Ovary (tissue), 9 donors: ENCODE results near the gene MAGI1. TPM values are rescaled to one million over a fixed set of nuclear protein-coding genes. Genes with fewer than 3 reads are reported as not detected.

ENCODE experiments used
- DNase-seq, 5 donors: peaks; one replicate each; pipeline ENCODE4 v3.0.0-alpha.2; 2019 to 2020
- H3K27ac ChIP-seq, 2 donors: fragments of 200-600 bp; one replicate each; pipeline versions ENCODE4 v1.5.1 to v1.8.0; 2019 to 2022
- H3K27me3 ChIP-seq: fragments of 200-600 bp; one replicate; pipeline ENCODE4 v1.8.0; 2022
- H3K36me3 ChIP-seq: fragments of 200-600 bp; sonication (generic); one replicate; pipeline ENCODE4 v1.5.1; 2019
- H3K4me1 ChIP-seq: one replicate; pipeline ENCODE4 v1.8.1; 2013; ENCODE audit warnings: mild to moderate bottlenecking, moderate library complexity; ENCODE audit not compliant: insufficient read depth
- H3K4me3 ChIP-seq: fragments of 200-600 bp; sonication (generic); one replicate; pipeline ENCODE4 v1.5.1; 2017
- H3K9me3 ChIP-seq, 2 donors: fragments of 200-600 bp in 1 of 2; sonication (generic) in 1 of 2; one replicate each; pipeline versions ENCODE4 v1.5.1 to v1.8.1; 2013 to 2019; ENCODE audit warnings: mild to moderate bottlenecking in 1 of 2, moderate library complexity in 1 of 2
- CTCF ChIP-seq, 3 donors: fragments of 450-650 bp in 2 of 3; fragments of 200-600 bp in 1 of 3; IDR thresholded peaks; one replicate each; pipeline versions ENCODE4 v1.5.1 to v1.8.0; 2016 to 2022; ENCODE audit warnings: antibody characterized with exemption in 3 of 3, mild to moderate bottlenecking in 1 of 3
- EP300 ChIP-seq: sonication (generic); formaldehyde crosslinking; IDR thresholded peaks from one replicate; pipeline ENCODE4 v1.6.1; 2017; ENCODE audit warnings: antibody characterized with exemption
- POLR2A ChIP-seq: fragments of 450-650 bp; IDR thresholded peaks from one replicate; pipeline ENCODE4 v1.6.1; 2017; ENCODE audit warnings: antibody characterized with exemption, mild to moderate bottlenecking, moderate library complexity
- WGBS, 3 donors: extraction: QIAGEN DNeasy Blood & Tissue Kit in 1 of 3; methylation state at CpG; one replicate each; pipeline versions ENCODE4 v1.1.5 to v1.1.7; 2013 to 2017; 5-methylcytosine and 5-hydroxymethylcytosine counted together
- intact Hi-C, 4 donors: fragments of 100-400 bp; cut with DNase I; formaldehyde crosslinking; loops; one replicate each; pipeline versions ENCODE4 v1.11.0 to v1.15.1; 2022 to 2023
- polyA plus RNA-seq, 2 donors: library from polyadenylated mRNA; stranded (reverse); fragments of 200-250 nt in 1 of 2; fragments of 350-450 nt in 1 of 2; fragmentation: Illumina TruSeq in 1 of 2; extraction: RNeasy Lipid Tissue Mini Kit (QIAGEN cat#74804) in 1 of 2; gene quantifications; one replicate each; pipeline ENCODE4 v1.2.3, GENCODE V29; 2013 to 2014
- total RNA-seq, 7 donors: library from RNA; depleted of rRNA in 2 of 7; stranded (reverse); fragments of >200 nt in 2 of 7; fragmentation: NEBNext Ultra II Directional in 3 of 7; extraction: Animal tissue kit (Norgen Biotek cat#: 25700) in 3 of 7; gene quantifications; one replicate each; pipeline versions ENCODE4 v1.1.0 to v1.2.4, GENCODE V29; 2016 to 2023
- donor health status: DM: no; HTN: no; CAD: no; lungs with moderate emphysema.
- donor health status: DM: no; HTN: no; CAD: no.
- donor health status: Bipolar disorder and iron deficiency.
- donor health status: DM: yes; HTN: yes; CAD: no.
- donor health status: DM: no; HTN: no; CAD: no.
- donor health status: DM: yes; HTN: yes; CAD: no.

MAGI1 gene
- total and polyA plus RNA-seq, 9 donors: 5.5 to 35.7 (median 8.7) TPM

GRCh38 chr3:65984975-65985374 lies 53.7 kb downstream of the MAGI1 start:
- 98 to 100% (median 100%) methylated on average over 1 of the region's 1 CpG for WGBS, 3 donors
- H3K9me3 ChIP-seq: no peaks in the 10 kb centered on the region

GRCh38 chr3:65983100-65983499 lies 55.6 kb downstream of the MAGI1 start:
- H3K4me3 ChIP-seq: no peak overlapping the region
- no peaks in the 10 kb centered on the region for H3K36me3 ChIP-seq
- no peaks in the 10 kb centered on the region for H3K27me3 ChIP-seq
- DNase-seq: no peak
- H3K27ac ChIP-seq: no peak overlapping the region
- H3K4me1 ChIP-seq: no peaks in the 10 kb centered on the region
- WGBS, 3 donors: 73 to 83% (median 80%) methylated on average over 1 of the region's 1 CpG
- no peaks in the 10 kb centered on the region for H3K9me3 ChIP-seq
- intact Hi-C loops: no loop called here
- no peak for TF ChIP-seq POLR2A
- TF ChIP-seq EP300: no peak
- TF ChIP-seq CTCF (IDR thresholded peaks at IDR 0.05): no peak

More at GRCh38 chr3:65984975-65985374, 53.7 kb downstream of the MAGI1 start:
- Histone ChIP-seq H3K27ac (no peak overlapping the region), H3K4me3 (no peak overlapping the region), H3K27me3 (no peaks in the 10 kb centered on the region), H3K4me1 (no peaks in the 10 kb centered on the region), H3K36me3 (no peaks in the 10 kb centered on the region)
- no peak for DNase-seq
- TF ChIP-seq EP300 (no peak), CTCF (IDR thresholded peaks at IDR 0.05) (no peak), POLR2A (no peak)
- intact Hi-C loops: no loop called here

GRCh38 chr3:65979731-65980130 lies 59.0 kb downstream of the MAGI1 start:
- no peaks in the 10 kb centered on the region for H3K27me3 ChIP-seq
- TF ChIP-seq CTCF (IDR thresholded peaks at IDR 0.05): no peak
- no peak for TF ChIP-seq POLR2A
- TF ChIP-seq EP300: no peak
- DNase-seq: no peak
- H3K36me3 ChIP-seq: no peaks in the 10 kb centered on the region
- WGBS, 3 donors: 78 to 80% (median 79%) methylated on average over 4 of the region's 4 CpGs
- H3K27ac ChIP-seq: no peak overlapping the region
- intact Hi-C loops: no loop called here
- no peak overlapping the region for H3K4me3 ChIP-seq
- no peaks in the 10 kb centered on the region for H3K9me3 ChIP-seq
- no peaks in the 10 kb centered on the region for H3K4me1 ChIP-seq

GRCh38 chr3:65979162-65979561 lies 59.6 kb downstream of the MAGI1 start:
- peak in 1 of 5 donors; percentile 21 for DNase-seq
- intact Hi-C loops: no loop called here
- 33 to 42% (median 38%) methylated on average over 6 of the region's 6 CpGs for WGBS, 3 donors

More at GRCh38 chr3:65979162-65979561, 59.6 kb downstream of the MAGI1 start:
- no peak overlapping the region for H3K27ac ChIP-seq
- H3K4me1 ChIP-seq: no peaks in the 10 kb centered on the region
- no peaks in the 10 kb centered on the region for H3K9me3 ChIP-seq
- no peak overlapping the region for H3K4me3 ChIP-seq
- TF ChIP-seq POLR2A (no peak), EP300 (no peak), CTCF (IDR thresholded peaks at IDR 0.05) (no peak)
- no peaks in the 10 kb centered on the region for H3K36me3 ChIP-seq
- H3K27me3 ChIP-seq: no peaks in the 10 kb centered on the region
